Inflammatory macrophage treated with lipopolysaccharide for 1 hour (primary cell): ENCODE measurements around the gene ANKRD33B.

Experiments
- DNase-seq, 2 donors: peaks; one replicate each; pipeline ENCODE4 v3.0.0-alpha.2; 2020 to 2022

Gene ANKRD33B

GRCh38 chr5:10639846-10640368 lies 76.0 kb downstream of the ANKRD33B start:
- no peak for DNase-seq

- DNase-seq = no peak
These were observed 78.5 kb downstream of the ANKRD33B start for GRCh38 chr5:10642367-10642766.

- DNase-seq = no peak
These were observed 80.3 kb downstream of the ANKRD33B start for GRCh38 chr5:10644192-10644591.

- no peak for DNase-seq
These were observed 81.3 kb downstream of the ANKRD33B start for GRCh38 chr5:10645146-10645545.

- no peak for DNase-seq
These were observed 81.8 kb downstream of the ANKRD33B start for GRCh38 chr5:10645671-10646070.

GRCh38 chr5:10647640-10648039 lies 83.8 kb downstream of the ANKRD33B start:
- no peak for DNase-seq

GRCh38 chr5:10648806-10649665 lies 85.2 kb downstream of the ANKRD33B start:
- DNase-seq = no peak

- no peak for DNase-seq
These were observed 86.0 kb downstream of the ANKRD33B start for GRCh38 chr5:10649666-10650380.

- no peak for DNase-seq
These were observed 88.3 kb downstream of the ANKRD33B start for GRCh38 chr5:10652151-10652550.

GRCh38 chr5:10652606-10653005 lies 88.7 kb downstream of the ANKRD33B start:
- DNase-seq = no peak

- DNase-seq = no peak
These were observed 89.2 kb downstream of the ANKRD33B start for GRCh38 chr5:10653043-10653442.

GRCh38 chr5:10653751-10654400 lies 90.0 kb downstream of the ANKRD33B start:
- no peak for DNase-seq

GRCh38 chr5:10654566-10654965 lies 90.7 kb downstream of the ANKRD33B start:
- DNase-seq = no peak

- no peak for DNase-seq
These were observed 91.5 kb downstream of the ANKRD33B start for GRCh38 chr5:10655161-10655971.

- no peak for DNase-seq
These were observed 92.3 kb downstream of the ANKRD33B start for GRCh38 chr5:10655972-10656830.

- DNase-seq = no peak
These were observed 94.4 kb downstream of the ANKRD33B start for GRCh38 chr5:10658265-10658664.

GRCh38 chr5:10660135-10660534 lies 96.3 kb downstream of the ANKRD33B start:
- no peak for DNase-seq

- no peak for DNase-seq
These were observed 97.0 kb downstream of the ANKRD33B start for GRCh38 chr5:10660720-10661387.

- DNase-seq = no peak
These were observed 97.5 kb downstream of the ANKRD33B start for GRCh38 chr5:10661401-10661800.

- no peak for DNase-seq
These were observed 98.2 kb downstream of the ANKRD33B start for GRCh38 chr5:10662083-10662482.
